IMR-90 (cell line): ENCODE measurements around the gene LINC01488. TPM values are rescaled to one million over a fixed set of nuclear protein-coding genes. Genes with fewer than 3 reads are reported as not detected.
A peak's percentile ranks its signal among the peaks of the same experiment; 100 is the strongest.

Experiments
- ATAC-seq: fragments of 200-7000 bp; cut with Tn5 transposase; 2 replicates; pipeline ENCODE4 v1.9.1; 2020; ENCODE audit warnings: low read depth, mild to moderate bottlenecking, moderate library complexity
- BruUV-seq: library from RNA; stranded (reverse); fragments of 400-500 nt; replicated peaks from 2 replicates; lab custom pipeline; 2021; lab: Mats Ljungman, UMichigan
- CTCF ChIA-PET: fragments of 300-600 bp; formaldehyde crosslinking; extraction: SDS; loops from one replicate; lab custom pipeline; 2021; ENCODE audit warnings: antibody characterized with exemption; lab: Yijun Ruan, JAX
- POLR2A ChIA-PET: fragments of 300-600 bp; sonication (Branson Sonifier 250); formaldehyde crosslinking; loops from one replicate; lab custom pipeline; 2022; ENCODE audit warnings: antibody characterized with exemption; ENCODE audit not compliant: unreplicated experiment; lab: Charles Lee
- DNase-seq: peaks from one replicate; pipeline ENCODE4 v3.0.0; 2013
- H2AFZ ChIP-seq: replicated peaks from 2 replicates; pipeline ENCODE3; 2013; ENCODE audit warnings: low read length, mild to moderate bottlenecking; ENCODE audit not compliant: poor library complexity
- H2AK5ac ChIP-seq: 2 replicates; pipeline ENCODE4 v1.6.1; 2013; ENCODE audit warnings: low read depth, low read length, inconsistent platforms
- H2AK9ac ChIP-seq: replicated peaks from 2 replicates; pipeline ENCODE3; 2013; ENCODE audit warnings: mild to moderate bottlenecking, low read depth, low read length, moderate library complexity; ENCODE audit not compliant: poor library complexity
- H2BK120ac ChIP-seq: 2 replicates; pipeline ENCODE4 v1.6.1; 2013; ENCODE audit warnings: low read depth, low read length, inconsistent platforms
- H2BK15ac ChIP-seq: 3 replicates; pipeline ENCODE4 v1.6.1; 2013; ENCODE audit warnings: low read depth, low read length, inconsistent platforms
- H2BK20ac ChIP-seq: 2 replicates; pipeline ENCODE4 v1.6.1; 2013; ENCODE audit warnings: low read depth, mild to moderate bottlenecking, inconsistent platforms, low read length, moderate library complexity
- H2BK5ac ChIP-seq: 2 replicates; pipeline ENCODE4 v1.6.1; 2013; ENCODE audit warnings: mild to moderate bottlenecking, low read depth, low read length, inconsistent platforms; ENCODE audit not compliant: poor library complexity, severe bottlenecking
- H3K14ac ChIP-seq: replicated peaks from 2 replicates; pipeline ENCODE4 v1.6.1; 2013; ENCODE audit warnings: low read depth, low read length, inconsistent platforms
- H3K18ac ChIP-seq: 2 replicates; pipeline ENCODE4 v1.6.1; 2013; ENCODE audit warnings: low read depth, low read length, control low read depth
- H3K23ac ChIP-seq: 2 replicates; pipeline ENCODE4 v1.6.1; 2013; ENCODE audit warnings: low read depth, low read length, inconsistent platforms
- H3K27ac ChIP-seq: 2 replicates; pipeline ENCODE4 v1.5.1; 2013; ENCODE audit warnings: mild to moderate bottlenecking, control low read depth, low read length; ENCODE audit not compliant: insufficient read depth
- H3K27me3 ChIP-seq: 2 replicates; pipeline ENCODE4 v1.6.1; 2013; ENCODE audit warnings: low read length; ENCODE audit not compliant: control insufficient read depth, insufficient read depth
- H3K36me3 ChIP-seq: 2 replicates; pipeline ENCODE4 v1.6.1; 2013; ENCODE audit warnings: low read length, mixed read lengths; ENCODE audit not compliant: control insufficient read depth, insufficient read depth
- H3K4ac ChIP-seq: 2 replicates; pipeline ENCODE4 v1.6.1; 2013; ENCODE audit warnings: low read depth, low read length, inconsistent platforms
- H3K4me1 ChIP-seq: 2 replicates; pipeline ENCODE4 v1.6.1; 2013; ENCODE audit warnings: low read length, mixed read lengths; ENCODE audit not compliant: control insufficient read depth, insufficient read depth
- H3K4me2 ChIP-seq: 2 replicates; pipeline ENCODE4 v1.6.1; 2013; ENCODE audit warnings: low read depth, mild to moderate bottlenecking, control low read depth, low read length, moderate library complexity
- H3K4me3 ChIP-seq: 2 replicates; pipeline ENCODE4 v1.5.1; 2013; ENCODE audit warnings: low read depth, mild to moderate bottlenecking, control low read depth, low read length, moderate library complexity; ENCODE audit not compliant: insufficient read depth
- H3K56ac ChIP-seq: 2 replicates; pipeline ENCODE4 v1.6.1; 2013; ENCODE audit warnings: low read length, inconsistent platforms; ENCODE audit not compliant: insufficient read depth; ENCODE audit errors: extremely low read depth
- H3K79me1 ChIP-seq, 2 experiments: 2 replicates each; pipeline ENCODE4 v1.6.1; 2013; ENCODE audit warnings: low read length in 2 of 2, inconsistent platforms in 1 of 2, low read depth in 1 of 2
- H3K9ac ChIP-seq: 2 replicates; pipeline ENCODE4 v1.6.1; 2013; ENCODE audit warnings: low read depth, low read length, control low read depth
- H3K9me1 ChIP-seq: 2 replicates; pipeline ENCODE4 v1.6.1; 2013; ENCODE audit warnings: low read length, inconsistent platforms; ENCODE audit not compliant: insufficient read depth
- H3K9me3 ChIP-seq: 2 replicates; pipeline ENCODE4 v1.6.1; 2013; ENCODE audit warnings: low read length; ENCODE audit not compliant: control insufficient read depth, insufficient read depth
- H4K20me1 ChIP-seq: 2 replicates; pipeline ENCODE4 v1.6.1; 2013; ENCODE audit warnings: low read length, inconsistent platforms; ENCODE audit not compliant: insufficient read depth
- H4K5ac ChIP-seq: 2 replicates; pipeline ENCODE4 v1.6.1; 2013; ENCODE audit warnings: mild to moderate bottlenecking, low read depth, low read length, control low read depth
- H4K8ac ChIP-seq, 2 experiments: 2 replicates each; pipeline ENCODE4 v1.6.1; 2013; ENCODE audit warnings: low read depth in 2 of 2, low read length in 2 of 2, control low read depth in 1 of 2, inconsistent platforms in 1 of 2
- H4K91ac ChIP-seq: 2 replicates; pipeline ENCODE4 v1.6.1; 2013; ENCODE audit warnings: low read depth, low read length, inconsistent platforms; ENCODE audit not compliant: insufficient read depth
- BHLHE40 ChIP-seq: fragments of 150-350 bp; IDR thresholded peaks from 2 replicates; pipeline ENCODE4 v1.6.1; 2016; ENCODE audit warnings: mild to moderate bottlenecking, low read depth, low read length
- CEBPB ChIP-seq: IDR thresholded peaks from 2 replicates; pipeline ENCODE4 v1.6.1; 2012; ENCODE audit warnings: low read depth, low read length, improper control_type of control experiment
- CHD1 ChIP-seq: IDR thresholded peaks from 2 replicates; pipeline ENCODE4 v1.6.1; 2012; ENCODE audit warnings: low read depth, low read length, improper control_type of control experiment
- CTCF ChIP-seq: conservative IDR thresholded peaks from 2 replicates; pipeline ENCODE4 v1.5.1; 2012; ENCODE audit warnings: mild to moderate bottlenecking, low read depth, low read length, improper control_type of control experiment
- ELK1 ChIP-seq: fragments of 150-350 bp; IDR thresholded peaks from 2 replicates; pipeline ENCODE4 v1.6.1; 2016; ENCODE audit warnings: low read depth, mild to moderate bottlenecking, low read length, moderate library complexity, borderline replicate concordance
- FOS ChIP-seq: fragments of 150-350 bp; IDR thresholded peaks from 2 replicates; pipeline ENCODE4 v1.6.1; 2016; ENCODE audit warnings: low read depth, low read length
- MAFK ChIP-seq: IDR thresholded peaks from 2 replicates; pipeline ENCODE4 v1.6.1; 2012; ENCODE audit warnings: low read depth, low read length, improper control_type of control experiment
- NFE2L2 ChIP-seq: fragments of 150-350 bp; IDR thresholded peaks from 2 replicates; pipeline ENCODE4 v1.6.1; 2016; ENCODE audit warnings: low read depth, mild to moderate bottlenecking, low read length
- RAD21 ChIP-seq: IDR thresholded peaks from 2 replicates; pipeline ENCODE4 v1.6.1; 2012; ENCODE audit warnings: low read length, improper control_type of control experiment
- RCOR1 ChIP-seq: IDR thresholded peaks from 2 replicates; pipeline ENCODE4 v1.6.1; 2012; ENCODE audit warnings: mild to moderate bottlenecking, low read length, improper control_type of control experiment; ENCODE audit not compliant: insufficient replicate concordance
- RFX5 ChIP-seq: IDR thresholded peaks from 2 replicates; pipeline ENCODE4 v1.8.0; 2012; ENCODE audit warnings: low read depth, mild to moderate bottlenecking, low read length, moderate library complexity
- SMC3 ChIP-seq: fragments of 150-350 bp; IDR thresholded peaks from 2 replicates; pipeline ENCODE4 v1.6.1; 2016; ENCODE audit warnings: low read depth, mild to moderate bottlenecking, antibody characterized with exemption, low read length, moderate library complexity
- WGBS, 2 experiments: methylation state at CpG; one replicate each; pipeline versions ENCODE4 v1.1.5 to v1.1.7; 2013; ENCODE audit warnings: missing lambda C conversion rate in 2 of 2; ENCODE audit not compliant: insufficient read length in 1 of 2; ENCODE audit errors: extremely low coverage in 2 of 2; 5-methylcytosine and 5-hydroxymethylcytosine counted together
- dilution Hi-C: fragments of 300-500 bp; cut with HindIII; formaldehyde crosslinking; loops from one replicate; pipeline ENCODE4 v1.14.3; 2018; ENCODE audit warnings: low sequenced_read_pairs; ENCODE audit not compliant: unreplicated experiment
- in situ Hi-C: fragments of 300-500 bp; cut with MboI; formaldehyde crosslinking; loops from 3 replicates; pipeline ENCODE4 v1.14.3; 2019; ENCODE audit warnings: low sequenced_read_pairs, inconsistent platforms, mixed read lengths
- intact Hi-C: fragments of 100-400 bp; cut with micrococcal nuclease; formaldehyde crosslinking; loops from 2 replicates; pipeline ENCODE4 v1.10.0; 2022
- polyA plus RNA-seq, 3 experiments: library from polyadenylated mRNA; depleted of rRNA; stranded (reverse); fragments of >200 nt; gene quantifications; 2 replicates each; pipeline ENCODE4 v1.2.3, GENCODE V29; 2012; ENCODE audit warnings: low replicate concordance in 1 of 3
- total RNA-seq: library from RNA; depleted of rRNA; stranded (reverse); fragments of >200 nt; gene quantifications from 2 replicates; pipeline ENCODE4 v1.2.3, GENCODE V29; 2012

The LINC01488 gene
- total and polyA plus RNA-seq, 2 of the 4 experiments (the other 2 are of a cell fraction) = not detected

- no peak for TF ChIP-seq ELK1
Measured at GRCh38 chr11:69504576-69505335, 23.3 kb downstream of the LINC01488 start (continued).

- Histone ChIP-seq H2BK15ac (no peak overlapping the region), H2BK5ac (no peak overlapping the region), H4K8ac (no peak overlapping the region; a peak in 1 of 4 replicates), H4K20me1 (no peaks in the 10 kb centered on the region), H3K14ac (peak overlapping the region; percentile 68; the same call in 1 of the 2 replicates), H2BK20ac (no peak overlapping the region), H2AFZ (no peak overlapping the region), H3K79me1 (peaks cover 0 to 5% of the 10 kb centered on the region in 2 experiments; a peak in 1 of 4 replicates), H3K9me3 (peaks cover 2% of the 10 kb centered on the region; the same call in 1 of the 2 replicates), H3K4me3 (no peak overlapping the region), H4K5ac (no peak overlapping the region), H3K9ac (no peak overlapping the region), H3K4ac (peak overlapping the region; percentile 17; the same call in 1 of the 2 replicates), H2AK5ac (no peak overlapping the region), H3K27ac (no peak overlapping the region), H2BK120ac (peak overlapping the region; percentile 90; the same call in 1 of the 2 replicates), H3K9me1 (peaks cover 15% of the 10 kb centered on the region; the same call in 1 of the 2 replicates), H2AK9ac (peak overlapping the region; percentile 80), H3K36me3 (no peaks in the 10 kb centered on the region), H4K91ac (no peak overlapping the region), H3K27me3 (peaks cover 2% of the 10 kb centered on the region; the same call in 1 of the 2 replicates), H3K23ac (no peak overlapping the region), H3K18ac (no peak overlapping the region), H3K4me2 (no peak overlapping the region), H3K4me1 (peaks cover 8% of the 10 kb centered on the region), H3K56ac (no peak overlapping the region)
- ChIA-PET CTCF (no interaction called here), POLR2A (interaction anchor here (0.6 kb wide), 1 partner anchor 135 kb away, joined by 4 read pairs; no protein-coding TSS in a partner anchor)
- 6% methylated on average over 2 of the region's 5 CpGs; no CpG with 5 or more reads in 1 of the 2 experiments for WGBS, 2 experiments
- no peak for TF ChIP-seq NFE2L2
- no peak for TF ChIP-seq CHD1
- no peak for TF ChIP-seq MAFK
- TF ChIP-seq RFX5 = no peak
- no peak for TF ChIP-seq BHLHE40
- TF ChIP-seq CTCF = no peak
- TF ChIP-seq RAD21 = no peak
- TF ChIP-seq RCOR1 = no peak
- no peak for TF ChIP-seq SMC3
- no peak for TF ChIP-seq FOS
- no peak for TF ChIP-seq CEBPB
- BruUV-seq = no TSS peak
- dilution Hi-C loops (no loop called here), intact Hi-C loops (no loop called here), in situ Hi-C loops (no loop called here)
- DNase-seq (no peak), ATAC-seq (no peak)
Measured at GRCh38 chr11:69508974-69509373, 27.5 kb downstream of the LINC01488 start.
